Panc1 (cell line): ENCODE results near the gene CDX1.

Experiments used
- SIN3A ChIP-seq: IDR thresholded peaks from 2 replicates; pipeline ENCODE4 v1.6.1; 2012; ENCODE audit warnings: low read depth, mild to moderate bottlenecking, low read length, moderate library complexity, borderline replicate concordance; ENCODE audit not compliant: insufficient read depth
- TCF7L2 ChIP-seq: IDR thresholded peaks from 2 replicates; pipeline ENCODE4 v1.6.1; 2011; ENCODE audit warnings: mild to moderate bottlenecking, low read depth, low read length, inconsistent platforms
- TF ChIP-seq, protein P1 (sequence below): fragments of 450-650 bp; IDR thresholded peaks from 2 replicates; pipeline ENCODE4 v1.5.1; 2017; ENCODE audit warnings: mild to moderate bottlenecking

DNA sequence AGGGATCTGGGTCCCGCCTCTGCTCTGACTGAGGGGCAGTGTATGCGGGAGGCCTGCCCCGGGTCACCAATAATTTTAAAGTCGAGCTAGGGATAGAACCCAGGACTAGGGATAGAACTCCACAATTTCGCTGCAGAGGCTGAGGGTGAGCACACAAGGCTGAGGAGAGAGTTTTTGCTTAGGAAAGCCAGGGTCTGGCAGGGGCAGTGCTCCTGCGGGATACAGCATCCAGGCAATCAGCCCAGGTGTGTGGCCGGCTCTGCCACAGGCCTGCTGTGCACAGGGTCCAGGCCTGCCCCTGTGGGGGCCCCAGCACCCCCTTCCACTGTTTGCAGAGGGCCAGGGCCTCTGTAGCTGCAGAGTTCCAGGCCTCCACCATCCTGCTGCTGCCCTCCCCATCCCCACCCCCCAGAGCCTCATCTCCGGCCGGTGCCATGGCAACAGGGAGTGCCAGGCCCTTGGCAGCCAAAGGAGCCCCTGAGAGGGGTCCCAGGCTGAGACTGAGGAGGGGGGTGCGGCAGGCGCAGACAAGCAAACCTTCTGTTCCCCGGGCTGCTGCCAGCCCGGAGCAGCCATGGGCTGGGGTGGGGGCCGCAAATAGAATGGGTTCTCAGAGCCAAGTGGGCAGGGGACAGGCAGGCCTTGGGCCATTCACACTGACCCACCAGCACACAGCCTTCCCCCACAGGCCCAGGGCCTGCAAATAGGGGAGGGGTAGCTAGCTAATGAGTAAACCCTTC, 19.5 kb upstream of the CDX1 start:
- TF ChIP-seq, protein P1, sequence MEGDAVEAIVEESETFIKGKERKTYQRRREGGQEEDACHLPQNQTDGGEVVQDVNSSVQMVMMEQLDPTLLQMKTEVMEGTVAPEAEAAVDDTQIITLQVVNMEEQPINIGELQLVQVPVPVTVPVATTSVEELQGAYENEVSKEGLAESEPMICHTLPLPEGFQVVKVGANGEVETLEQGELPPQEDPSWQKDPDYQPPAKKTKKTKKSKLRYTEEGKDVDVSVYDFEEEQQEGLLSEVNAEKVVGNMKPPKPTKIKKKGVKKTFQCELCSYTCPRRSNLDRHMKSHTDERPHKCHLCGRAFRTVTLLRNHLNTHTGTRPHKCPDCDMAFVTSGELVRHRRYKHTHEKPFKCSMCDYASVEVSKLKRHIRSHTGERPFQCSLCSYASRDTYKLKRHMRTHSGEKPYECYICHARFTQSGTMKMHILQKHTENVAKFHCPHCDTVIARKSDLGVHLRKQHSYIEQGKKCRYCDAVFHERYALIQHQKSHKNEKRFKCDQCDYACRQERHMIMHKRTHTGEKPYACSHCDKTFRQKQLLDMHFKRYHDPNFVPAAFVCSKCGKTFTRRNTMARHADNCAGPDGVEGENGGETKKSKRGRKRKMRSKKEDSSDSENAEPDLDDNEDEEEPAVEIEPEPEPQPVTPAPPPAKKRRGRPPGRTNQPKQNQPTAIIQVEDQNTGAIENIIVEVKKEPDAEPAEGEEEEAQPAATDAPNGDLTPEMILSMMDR: no peak
- no peak for TF ChIP-seq TCF7L2
- TF ChIP-seq SIN3A: no peak
